KG1 (cell line): ENCODE data around the gene CHCHD2.
A peak's percentile ranks its signal among the peaks of the same experiment; 100 is the strongest.
"Not testable (repeated sequence)": the region's sequence is repeated elsewhere in the genome, so short reads cannot be mapped to it uniquely, and the experiment has no call there.

Experiments
- DNase-seq: peaks from one replicate; lab custom pipeline; 2025; lab: John Stamatoyannopoulos, UW

CHCHD2 gene

DNA sequence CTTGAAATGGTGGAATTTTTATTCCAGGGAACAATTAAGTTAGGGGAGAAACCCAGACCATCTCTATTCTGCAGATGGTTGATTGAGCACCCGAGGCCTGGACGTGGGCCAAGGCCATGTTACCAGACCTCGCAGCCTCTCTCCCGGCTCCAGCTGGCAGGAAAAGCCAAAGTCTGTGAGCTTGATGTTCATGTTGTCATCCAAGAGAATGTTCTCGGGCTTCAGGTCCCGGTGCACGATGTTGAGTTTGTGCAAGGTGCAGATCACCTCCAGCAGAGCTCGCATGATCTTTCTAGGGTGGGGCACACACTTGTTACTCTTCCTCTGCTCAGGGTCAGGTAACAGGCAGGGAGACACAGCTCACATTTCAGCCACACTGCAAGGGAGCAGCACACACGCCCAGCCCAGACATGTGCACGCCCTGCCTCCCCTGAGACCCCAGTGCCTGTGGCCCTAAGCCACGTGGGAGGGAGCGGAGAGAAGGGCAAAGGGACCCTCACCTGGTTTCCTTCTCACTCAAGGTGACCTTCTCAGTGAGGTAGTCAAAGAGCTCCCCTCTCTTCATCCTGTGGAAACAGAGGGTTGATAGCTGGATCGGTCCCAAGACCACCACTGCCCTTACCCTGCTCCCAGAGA, 23.0 kb downstream of the CHCHD2 start:
- DNase-seq, result no peak

DNA sequence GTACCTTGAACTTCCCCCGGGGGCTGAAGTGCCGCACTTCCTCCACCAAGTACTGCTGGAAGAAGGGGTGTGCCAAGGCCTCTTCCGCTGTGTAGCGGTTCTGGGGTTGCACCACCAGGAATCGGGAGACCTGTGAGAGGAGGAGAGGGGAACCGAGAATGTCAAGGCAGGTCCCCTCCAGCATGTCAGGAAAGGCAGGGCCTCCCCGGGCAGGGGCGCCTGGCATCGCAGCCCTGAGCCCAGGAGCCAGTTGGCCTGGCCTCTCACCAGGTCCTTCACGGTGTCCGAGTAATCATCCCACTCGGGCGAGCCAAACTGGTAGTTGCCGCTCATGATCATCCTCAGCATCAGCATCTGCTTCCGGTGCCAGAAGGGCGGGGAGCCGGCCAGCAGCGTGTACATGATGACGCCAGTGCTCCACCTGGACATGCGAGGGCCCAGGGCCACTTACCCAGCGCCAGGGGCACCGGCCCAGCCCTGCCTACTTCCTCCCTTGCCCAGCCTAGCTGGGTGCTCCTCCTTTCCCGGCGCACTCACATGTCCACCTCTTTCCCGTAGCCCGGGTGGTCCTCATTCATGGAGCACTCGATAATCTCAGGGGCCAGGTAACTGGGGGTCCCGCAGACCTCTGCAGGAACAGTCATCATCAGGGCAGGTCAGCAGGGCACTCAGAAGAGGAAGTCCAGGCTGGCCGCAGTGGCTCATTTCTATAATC, 24.5 kb downstream of the CHCHD2 start:
- no peak for DNase-seq

DNA sequence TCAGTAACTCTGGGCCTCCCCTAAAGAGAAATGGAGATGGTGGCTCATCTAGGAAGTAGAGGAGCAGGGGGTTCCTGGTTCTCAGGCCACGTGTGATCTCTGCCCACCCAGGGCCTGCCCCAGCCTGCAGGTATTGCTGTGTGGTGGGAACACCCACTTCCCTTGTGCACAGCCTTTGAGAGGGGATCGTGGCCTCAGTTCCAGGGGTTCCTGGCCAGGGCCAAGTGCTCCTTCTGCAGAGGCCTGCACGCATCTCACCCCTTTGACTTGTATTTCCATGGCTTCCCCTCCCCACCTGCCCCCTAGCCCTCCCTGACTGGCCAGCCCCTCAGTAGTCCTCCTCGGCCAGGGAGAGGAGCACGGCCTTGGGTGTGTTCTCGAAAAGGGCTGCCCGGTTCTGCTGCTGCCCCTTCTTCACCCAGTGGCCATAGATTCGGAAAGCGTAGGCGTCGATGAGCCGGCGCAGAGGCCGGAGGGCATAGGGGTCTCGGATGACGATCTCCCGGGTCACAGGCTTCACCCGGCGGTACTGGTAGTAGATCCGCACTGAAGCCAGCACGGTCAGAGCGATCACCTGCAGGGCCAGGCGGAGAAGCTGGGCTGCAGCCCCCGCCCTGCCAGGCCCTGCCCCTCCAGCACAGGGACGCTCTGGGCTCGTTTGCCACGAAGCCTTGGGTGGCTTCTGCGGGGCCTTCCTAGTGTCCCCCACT, 25.4 kb downstream of the CHCHD2 start:
- DNase-seq, result not testable (repeated sequence)

DNA sequence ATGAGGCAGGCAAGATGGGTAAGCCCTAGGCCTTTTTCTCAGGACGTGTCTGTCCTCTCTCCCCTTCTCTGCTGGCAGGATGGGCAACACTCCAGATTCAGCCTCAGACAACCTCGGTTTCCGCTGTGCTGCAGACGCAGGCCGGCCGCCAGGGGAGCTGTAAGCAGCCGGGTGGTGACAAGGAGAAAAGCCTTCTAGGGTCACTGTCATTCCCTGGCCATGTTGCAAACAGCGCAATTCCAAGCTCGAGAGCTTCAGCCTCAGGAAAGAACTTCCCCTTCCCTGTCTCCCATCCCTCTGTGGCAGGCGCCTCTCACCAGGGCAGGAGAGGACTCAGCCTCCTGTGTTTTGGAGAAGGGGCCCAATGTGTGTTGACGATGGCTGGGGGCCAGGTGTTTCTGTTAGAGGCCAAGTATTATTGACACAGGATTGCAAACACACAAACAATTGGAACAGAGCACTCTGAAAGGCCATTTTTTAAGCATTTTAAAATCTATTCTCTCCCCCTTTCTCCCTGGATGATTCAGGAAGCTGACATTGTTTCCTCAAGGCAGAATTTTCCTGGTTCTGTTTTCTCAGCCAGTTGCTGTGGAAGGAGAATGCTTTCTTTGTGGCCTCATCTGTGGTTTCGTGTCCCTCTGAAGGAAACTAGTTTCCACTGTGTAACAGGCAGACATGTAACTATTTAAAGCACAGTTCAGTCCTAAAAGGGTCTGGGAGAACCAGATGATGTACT, 26.7 kb downstream of the CHCHD2 start:
- no peak for DNase-seq

DNA sequence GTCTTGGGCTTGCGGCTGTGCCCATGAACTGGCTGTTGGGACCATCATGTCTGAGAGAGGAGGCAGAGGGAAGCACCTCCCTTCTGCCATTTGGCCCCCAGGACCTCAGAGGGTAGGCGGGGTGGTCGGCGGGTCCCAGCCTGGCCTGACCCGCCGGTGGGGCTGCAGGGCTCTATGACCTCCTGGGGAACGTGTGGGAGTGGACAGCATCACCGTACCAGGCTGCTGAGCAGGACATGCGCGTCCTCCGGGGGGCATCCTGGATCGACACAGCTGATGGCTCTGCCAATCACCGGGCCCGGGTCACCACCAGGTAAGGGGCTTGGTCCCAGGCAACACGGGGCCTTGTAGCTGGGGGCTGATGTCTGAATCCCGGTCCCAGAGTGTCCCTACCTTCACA, 28.1 kb downstream of the CHCHD2 start:
- no peak for DNase-seq

DNA sequence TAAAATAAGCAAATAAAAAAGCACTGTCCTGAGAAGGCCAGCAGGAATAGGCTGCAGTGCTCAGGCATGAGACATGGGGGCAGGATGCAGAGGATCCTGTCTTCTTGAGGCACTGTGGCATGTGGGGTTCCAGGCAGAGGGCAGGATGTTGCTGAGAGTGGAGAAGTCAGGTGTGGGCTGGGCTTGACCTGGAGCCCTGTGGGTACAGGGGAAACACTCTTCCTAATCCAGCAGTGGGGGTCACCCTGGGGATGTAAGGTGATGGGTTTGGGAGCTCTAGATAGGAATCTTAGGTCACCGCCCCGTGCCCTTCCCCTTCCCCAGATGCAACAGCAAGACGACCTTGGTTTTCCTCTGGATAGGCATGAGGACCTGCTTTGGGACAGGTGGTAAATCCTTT, 28.6 kb downstream of the CHCHD2 start:
- DNase-seq, result no peak

DNA sequence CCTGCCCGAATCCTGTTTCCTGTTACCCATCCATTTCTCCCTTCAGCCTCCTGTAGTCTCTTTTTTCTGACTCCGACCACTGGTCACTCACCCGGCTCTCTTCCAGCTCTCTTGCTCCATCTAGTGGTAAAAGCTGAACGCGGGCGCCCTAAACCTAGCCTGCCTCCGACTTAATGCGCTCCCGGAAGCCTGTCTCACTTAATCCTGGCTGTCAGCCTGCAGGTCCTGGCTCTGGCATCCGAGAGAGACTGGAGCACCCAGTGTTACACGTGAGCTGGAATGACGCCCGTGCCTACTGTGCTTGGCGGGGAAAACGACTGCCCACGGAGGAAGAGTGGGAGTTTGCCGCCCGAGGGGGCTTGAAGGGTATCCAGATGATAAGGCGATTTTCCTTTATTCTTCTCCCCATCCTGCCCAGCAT, 31.9 kb downstream of the CHCHD2 start:
- no peak for DNase-seq

DNA sequence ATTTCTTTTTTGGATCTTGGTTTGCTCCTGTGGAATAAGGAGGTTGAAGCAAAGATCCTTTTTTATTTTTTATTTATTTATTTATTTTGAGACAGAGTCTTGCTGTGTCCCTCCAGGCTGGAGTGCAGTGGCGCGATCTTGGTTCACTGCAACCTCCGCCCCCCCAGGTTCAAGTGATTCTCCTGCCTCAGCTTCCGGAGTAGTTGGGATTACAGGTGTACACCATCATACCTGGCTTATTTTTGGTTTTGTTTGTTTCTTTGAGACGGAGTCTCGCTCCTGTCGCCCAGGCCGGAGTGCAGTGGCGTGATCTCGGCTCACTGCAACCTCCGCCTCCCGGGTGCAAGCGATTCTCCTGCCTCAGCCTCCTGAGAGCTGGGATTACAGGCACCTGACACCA, 39.9 kb downstream of the CHCHD2 start:
- DNase-seq, result not testable (repeated sequence)

DNA sequence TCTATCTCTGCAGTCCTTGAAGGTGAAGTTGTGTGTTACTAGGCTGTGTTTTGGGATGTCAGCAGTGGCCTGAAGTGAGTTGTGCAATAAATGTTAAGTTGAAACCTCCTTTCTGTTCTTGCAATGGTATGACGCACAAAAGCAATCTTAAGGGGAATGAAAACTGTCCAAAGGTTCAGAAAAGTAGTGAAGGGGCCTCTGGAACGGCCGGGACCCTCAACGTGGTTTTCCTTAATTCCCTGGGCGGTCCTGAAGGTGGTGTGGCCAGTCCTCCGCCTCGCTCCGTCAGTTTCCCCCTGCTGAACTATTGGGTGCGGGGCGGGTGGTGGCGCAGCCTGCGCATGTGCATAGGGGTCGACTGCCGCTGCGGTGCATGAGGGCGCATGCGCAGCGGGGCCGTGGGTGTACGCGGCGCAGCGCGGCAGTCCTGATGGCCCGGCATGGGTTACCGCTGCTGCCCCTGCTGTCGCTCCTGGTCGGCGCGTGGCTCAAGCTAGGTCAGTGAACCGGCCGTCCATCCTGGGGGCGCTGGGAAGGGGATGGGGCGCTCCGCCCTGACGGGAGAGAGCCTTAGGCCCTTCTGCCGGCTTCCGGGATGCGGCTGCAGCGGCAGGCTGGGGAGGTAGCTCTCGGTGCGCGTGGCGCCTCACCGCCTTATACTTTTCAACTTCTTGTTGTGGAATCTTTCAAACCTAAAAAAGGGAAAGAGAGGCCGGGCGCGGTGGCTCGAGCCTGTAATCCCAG, 42.2 kb downstream of the CHCHD2 start, which contains the start of gene SUMF2:
Gene SUMF2 (plus strand): TSS at position 405 of the 744 bp plus-strand sequence. CDS start 26 bp downstream, at position 431.
- DNase-seq, result peak; percentile 78

DNA sequence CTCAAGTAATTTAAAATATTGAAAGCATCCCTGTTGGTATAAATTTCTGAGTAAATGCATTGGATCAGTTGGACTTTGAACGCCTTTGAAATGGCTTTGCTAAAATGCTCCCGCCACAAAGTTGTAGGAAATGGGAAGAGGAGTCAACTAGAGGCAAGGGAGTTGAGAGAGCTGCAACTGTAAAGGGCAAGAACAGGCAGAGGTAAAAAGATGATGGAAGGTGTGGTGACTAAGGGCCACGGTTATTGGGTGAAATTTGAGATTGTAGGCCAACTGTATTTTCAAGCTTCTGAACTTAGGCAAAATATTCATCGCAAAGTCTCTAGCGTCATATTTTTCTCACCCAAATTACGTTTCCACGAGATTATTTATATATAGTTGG, 42.8 kb downstream of the CHCHD2 start:
- no peak for DNase-seq

DNA sequence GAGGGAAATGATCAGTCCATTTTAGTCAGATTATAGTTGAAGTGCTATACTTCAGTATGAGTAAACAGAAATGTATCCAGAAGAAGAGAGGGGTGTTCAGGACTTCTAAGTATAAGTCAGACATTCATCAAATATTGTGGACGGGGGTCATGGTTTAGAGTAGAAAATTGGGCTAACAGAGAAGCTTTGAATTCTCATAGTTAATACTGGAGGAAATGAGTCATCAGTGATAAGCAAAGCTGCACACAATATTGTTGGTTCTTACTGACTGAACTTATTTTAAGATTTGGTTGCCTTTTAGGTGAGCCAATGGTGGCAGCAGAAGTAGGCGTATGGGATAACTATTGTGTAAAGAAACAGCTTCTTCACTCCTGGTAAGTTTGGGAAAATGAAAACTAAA, 43.9 kb downstream of the CHCHD2 start:
- no peak for DNase-seq

DNA sequence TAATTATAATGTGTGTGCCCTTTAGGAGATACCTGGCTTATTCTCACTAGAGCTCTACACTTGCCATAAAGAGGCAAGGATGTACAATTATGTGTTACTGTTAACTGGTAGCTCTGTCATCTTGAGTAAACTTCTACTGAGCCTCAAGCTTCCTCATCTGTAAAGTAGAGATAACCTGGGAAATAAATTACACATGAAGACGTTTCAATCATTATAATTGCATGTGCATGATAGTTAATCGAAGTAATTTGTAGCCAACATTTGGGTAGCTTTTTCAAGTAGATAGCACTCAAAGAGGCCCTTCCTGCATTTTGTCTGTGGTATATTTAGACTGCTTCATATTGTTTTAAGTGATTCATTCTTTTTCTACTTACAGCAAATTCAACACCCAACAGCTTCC, 52.3 kb downstream of the CHCHD2 start:
- DNase-seq, result no peak

DNA sequence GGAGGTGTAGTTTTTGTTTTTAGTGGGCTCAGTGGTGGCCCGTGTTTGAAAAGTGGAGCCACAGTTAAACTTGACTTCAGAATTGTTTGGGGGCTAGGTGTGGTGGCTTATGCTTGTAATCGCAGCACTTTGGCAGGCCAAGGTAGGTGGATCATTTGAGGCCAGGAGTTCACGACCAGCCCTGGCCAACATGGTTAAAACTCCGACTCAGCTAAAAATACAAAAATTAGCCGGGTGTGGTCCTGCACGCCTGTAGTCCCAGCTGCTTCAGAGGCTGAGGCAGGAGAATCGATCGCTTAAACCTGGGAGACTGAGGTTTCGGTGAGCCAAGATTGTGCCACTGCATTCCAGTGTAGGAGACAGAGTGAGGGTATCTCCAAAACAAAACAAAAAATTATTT, 52.9 kb downstream of the CHCHD2 start:
- DNase-seq, result no peak
